ENCODE measurements around the gene RDH14.

The RDH14 gene

DNA sequence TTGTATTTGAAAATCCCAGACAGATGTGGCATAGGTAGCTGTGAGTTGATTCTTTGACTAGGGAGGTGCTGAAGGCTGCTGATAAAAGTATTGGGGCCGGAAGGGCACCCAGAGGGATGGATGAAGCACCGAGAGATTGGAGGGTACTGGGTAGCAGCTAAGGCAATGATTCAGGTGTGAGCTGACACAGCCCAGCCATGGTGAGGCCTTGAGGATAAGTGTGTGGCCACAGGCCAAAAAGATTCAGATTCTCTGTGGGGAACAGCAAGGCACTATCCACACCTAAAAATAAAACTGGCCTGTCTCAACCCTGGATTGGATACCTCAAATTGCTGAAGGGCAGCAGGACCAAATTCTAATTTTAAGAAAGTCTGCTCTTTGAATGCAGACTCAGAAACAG lies 35.2 kb downstream of the RDH14 start:
- H3K4me1 Mint-ChIP-seq, result peaks cover 2% of the 10 kb centered on the region
- no peaks in the 10 kb centered on the region for H3K9me3 Mint-ChIP-seq
- H3K36me3 Mint-ChIP-seq, result no peaks in the 10 kb centered on the region
- ATAC-seq (ENCODE audit: low read depth) (no peak), DNase-seq (ENCODE audit: low spot score in 2 of 2) (no peak)
- no peak overlapping the region for H3K27ac Mint-ChIP-seq
- H3K27me3 Mint-ChIP-seq, result no peaks in the 10 kb centered on the region
- H3K4me3 Mint-ChIP-seq, result no peak overlapping the region

DNA sequence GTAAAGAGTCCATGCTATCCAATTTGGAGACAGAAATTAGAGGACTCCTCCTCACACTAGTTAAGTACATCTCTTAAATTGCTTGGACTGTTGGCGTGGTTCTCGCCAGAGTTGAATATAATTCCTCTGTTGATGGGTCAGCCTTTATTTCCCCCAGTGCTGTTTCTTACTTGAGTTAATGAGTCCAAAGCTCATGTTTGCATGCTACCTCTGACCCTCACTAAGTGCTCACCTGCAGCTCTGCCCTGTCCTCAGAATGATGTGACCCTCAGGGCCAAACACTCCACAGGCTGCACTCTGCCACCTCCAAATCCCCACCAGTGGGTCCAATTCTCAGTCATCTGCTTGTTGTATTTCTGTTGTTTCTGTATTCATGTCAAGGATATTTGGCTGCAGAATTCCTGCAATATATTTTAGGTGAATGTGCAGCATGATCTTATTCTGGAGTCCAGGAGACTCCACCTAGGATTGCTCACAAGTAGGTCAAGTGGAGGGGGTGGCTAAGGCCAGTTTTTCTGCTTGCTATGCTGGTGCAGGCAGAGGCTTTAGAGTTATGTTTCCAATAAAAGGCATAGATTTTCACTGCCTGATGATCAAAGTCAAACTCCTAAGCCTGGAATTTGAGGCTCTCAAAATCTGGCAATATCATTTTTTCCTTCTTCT lies 37.8 kb downstream of the RDH14 start:
- ATAC-seq (ENCODE audit: low read depth) (no peak), DNase-seq (ENCODE audit: low spot score in 2 of 2) (no peak)
- Mint-ChIP-seq H3K9me3 (no peaks in the 10 kb centered on the region), H3K27ac (no peak overlapping the region), H3K27me3 (peaks cover 4% of the 10 kb centered on the region), H3K36me3 (no peaks in the 10 kb centered on the region), H3K4me1 (peaks cover 2% of the 10 kb centered on the region), H3K4me3 (no peak overlapping the region)

GRCh38 chr2:18520451-18521425 lies 39.7 kb downstream of the RDH14 start:
- no peak overlapping the region for H3K4me3 Mint-ChIP-seq
- H3K4me1 Mint-ChIP-seq, result peaks cover 2% of the 10 kb centered on the region
- H3K27me3 Mint-ChIP-seq, result peaks cover 6% of the 10 kb centered on the region
- H3K36me3 Mint-ChIP-seq, result no peaks in the 10 kb centered on the region
- no peaks in the 10 kb centered on the region for H3K9me3 Mint-ChIP-seq
- H3K27ac Mint-ChIP-seq, result no peak overlapping the region
- peak; percentile 66 to 77 for DNase-seq (ENCODE audit: low spot score in 2 of 2)
- ATAC-seq (ENCODE audit: low read depth), result peak; percentile 84

GRCh38 chr2:18519914-18520450 lies 40.5 kb downstream of the RDH14 start:
- no peak for ATAC-seq (ENCODE audit: low read depth)
- H3K9me3 Mint-ChIP-seq, result no peaks in the 10 kb centered on the region

DNA sequence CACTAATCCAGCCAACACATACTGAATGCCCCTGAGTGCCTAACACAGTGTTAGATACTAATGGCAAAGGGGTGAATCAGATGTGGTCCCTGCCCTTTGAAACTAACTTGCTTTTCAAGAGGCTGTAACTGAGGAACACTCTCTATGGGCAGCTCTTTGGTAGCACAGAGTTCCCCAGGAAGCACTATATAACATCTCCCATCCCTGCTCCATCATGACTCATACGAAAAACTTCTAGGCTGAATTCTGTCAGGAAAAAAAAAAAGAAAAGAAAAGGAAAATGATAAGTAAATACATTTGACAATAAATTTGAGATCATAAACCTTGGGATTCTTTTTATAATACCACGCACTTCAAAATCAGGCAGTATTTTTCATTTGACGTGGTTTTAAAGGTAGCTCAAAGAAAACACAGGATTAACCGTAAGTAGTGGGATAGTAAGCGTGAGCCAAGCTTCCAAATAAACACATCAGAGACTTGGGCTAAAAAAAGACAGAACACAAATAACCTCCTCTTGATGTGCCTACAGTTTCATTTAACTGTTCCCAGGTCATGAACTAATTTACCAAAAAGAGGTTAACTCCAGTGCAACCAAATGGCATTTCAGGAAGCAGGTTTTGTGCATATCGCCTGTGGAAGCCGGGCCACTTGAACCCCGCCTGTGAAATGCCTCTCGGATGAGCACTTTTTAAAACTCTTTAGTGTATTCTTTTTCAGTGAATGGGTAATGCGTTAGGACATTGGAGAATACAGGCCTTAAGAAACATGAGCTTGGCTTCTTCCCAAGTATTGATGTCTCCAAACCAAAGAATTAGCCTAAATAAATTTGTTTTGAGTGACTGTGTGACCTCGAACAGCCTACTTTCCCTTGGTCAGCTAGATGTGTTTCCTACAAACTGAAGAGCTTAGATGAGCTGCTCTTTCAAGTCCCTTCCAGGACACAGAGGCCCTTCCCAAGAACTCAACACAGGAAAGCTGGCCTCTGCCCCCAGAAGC lies 42.0 kb downstream of the RDH14 start:
- Mint-ChIP-seq H3K36me3 (no peaks in the 10 kb centered on the region), H3K27ac (no peak overlapping the region), H3K4me3 (no peak overlapping the region), H3K9me3 (no peaks in the 10 kb centered on the region), H3K4me1 (peaks cover 2% of the 10 kb centered on the region), H3K27me3 (peaks cover 8% of the 10 kb centered on the region)
- no peak for ATAC-seq (ENCODE audit: low read depth)
- DNase-seq (ENCODE audit: low spot score in 2 of 2), result no peak

More at GRCh38 chr2:18519914-18520450, 40.5 kb downstream of the RDH14 start:
- Mint-ChIP-seq H3K27me3 (peaks cover 6% of the 10 kb centered on the region), H3K27ac (no peak overlapping the region), H3K36me3 (no peaks in the 10 kb centered on the region), H3K4me3 (no peak overlapping the region), H3K4me1 (peaks cover 2% of the 10 kb centered on the region)
- no peak for DNase-seq (ENCODE audit: low spot score in 2 of 2)

DNA sequence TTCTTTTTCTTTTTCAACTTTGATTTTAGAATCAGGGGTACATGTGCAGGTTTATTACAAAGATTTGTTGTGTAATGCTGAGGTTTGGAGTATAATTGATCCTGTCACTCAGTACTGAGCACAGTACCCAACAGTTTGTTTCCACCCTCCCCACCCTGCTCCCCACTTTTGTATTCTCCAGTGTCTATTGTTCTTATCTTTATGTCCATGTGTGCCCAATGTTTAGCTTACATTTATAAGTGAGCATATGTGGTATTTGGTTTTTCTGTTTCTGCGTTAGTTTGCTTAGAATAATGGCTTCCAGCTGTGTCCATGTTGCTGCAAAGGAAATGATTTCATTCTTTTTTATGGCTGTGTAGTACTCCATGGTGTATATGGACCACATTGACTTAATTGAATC lies 43.1 kb downstream of the RDH14 start:
- peaks cover 2% of the 10 kb centered on the region for H3K4me1 Mint-ChIP-seq
- H3K9me3 Mint-ChIP-seq, result no peaks in the 10 kb centered on the region
- no peak overlapping the region for H3K4me3 Mint-ChIP-seq
- DNase-seq (ENCODE audit: low spot score in 2 of 2) (no peak), ATAC-seq (ENCODE audit: low read depth) (no peak)
- no peak overlapping the region for H3K27ac Mint-ChIP-seq
- no peaks in the 10 kb centered on the region for H3K36me3 Mint-ChIP-seq
- peaks cover 8% of the 10 kb centered on the region for H3K27me3 Mint-ChIP-seq

DNA sequence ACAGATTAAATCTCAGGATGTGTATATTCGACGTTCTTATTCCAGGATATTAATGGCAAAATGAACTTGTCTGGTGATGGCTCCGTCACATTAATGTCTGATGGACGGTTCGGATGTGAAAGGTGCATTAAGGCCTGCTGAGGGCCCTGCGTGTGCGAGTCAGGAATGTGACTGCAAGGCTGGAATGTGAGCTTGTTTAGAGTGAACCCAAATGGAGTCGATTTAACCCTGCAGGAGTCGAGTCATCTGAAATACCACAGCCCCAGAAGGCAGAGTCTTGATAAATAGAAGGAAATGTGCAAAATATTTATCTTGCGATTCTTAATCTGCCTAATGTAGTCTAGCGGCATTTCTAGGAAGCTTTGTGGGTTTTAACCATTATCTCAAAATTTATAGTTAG lies 44.3 kb downstream of the RDH14 start:
- Mint-ChIP-seq H3K4me3 (no peak overlapping the region), H3K27ac (no peak overlapping the region)

GRCh38 chr2:18514526-18515461 lies 45.7 kb downstream of the RDH14 start:
- no peak for DNase-seq (ENCODE audit: low spot score in 2 of 2)
- Mint-ChIP-seq H3K27ac (no peak overlapping the region), H3K36me3 (no peaks in the 10 kb centered on the region), H3K4me1 (no peaks in the 10 kb centered on the region), H3K4me3 (no peak overlapping the region), H3K9me3 (no peaks in the 10 kb centered on the region), H3K27me3 (peaks cover 8% of the 10 kb centered on the region)
- no peak for ATAC-seq (ENCODE audit: low read depth)

More for the DNA sequence above, 44.3 kb downstream of the RDH14 start:
- no peak for ATAC-seq (ENCODE audit: low read depth)
- H3K9me3 Mint-ChIP-seq, result no peaks in the 10 kb centered on the region
- H3K4me1 Mint-ChIP-seq, result peaks cover 2% of the 10 kb centered on the region
- peaks cover 8% of the 10 kb centered on the region for H3K27me3 Mint-ChIP-seq
- DNase-seq (ENCODE audit: low spot score in 2 of 2), result no peak
- H3K36me3 Mint-ChIP-seq, result no peaks in the 10 kb centered on the region

DNA sequence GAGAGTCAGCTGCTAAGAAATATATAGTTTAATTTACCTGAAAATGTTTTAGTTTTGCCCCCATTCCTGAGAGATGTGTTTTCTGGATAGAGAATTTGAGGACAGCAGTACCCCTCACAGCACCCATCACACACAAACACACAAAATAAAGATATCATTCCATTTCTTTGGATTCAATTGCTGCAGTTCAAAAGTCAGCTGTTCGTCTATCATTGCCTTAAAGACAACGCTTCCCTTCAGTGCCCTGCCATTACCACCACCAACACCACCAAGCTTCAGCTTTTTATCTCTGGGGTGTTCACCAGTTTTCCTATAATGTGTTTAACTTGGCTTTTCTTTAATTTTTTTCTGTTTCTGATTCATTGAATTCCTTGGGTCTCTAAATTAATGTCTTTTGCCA lies 49.7 kb downstream of the RDH14 start:
- H3K36me3 Mint-ChIP-seq, result no peaks in the 10 kb centered on the region
- DNase-seq (ENCODE audit: low spot score in 2 of 2), result no peak
- H3K4me3 Mint-ChIP-seq, result no peak overlapping the region
- peaks cover 7% of the 10 kb centered on the region for H3K4me1 Mint-ChIP-seq
- H3K9me3 Mint-ChIP-seq, result no peaks in the 10 kb centered on the region
- H3K27ac Mint-ChIP-seq, result no peak overlapping the region
- no peak for ATAC-seq (ENCODE audit: low read depth)
- peaks cover 4% of the 10 kb centered on the region for H3K27me3 Mint-ChIP-seq

GRCh38 chr2:18506883-18507509 lies 53.5 kb downstream of the RDH14 start:
- DNase-seq (ENCODE audit: low spot score in 2 of 2), result no peak
- peak overlapping the region; percentile 19 for H3K27ac Mint-ChIP-seq
- peaks cover 9% of the 10 kb centered on the region for H3K4me1 Mint-ChIP-seq
- H3K4me3 Mint-ChIP-seq, result peak overlapping the region; percentile 68
- peak; percentile 62 for ATAC-seq (ENCODE audit: low read depth)
- H3K36me3 Mint-ChIP-seq, result no peaks in the 10 kb centered on the region
- no peaks in the 10 kb centered on the region for H3K9me3 Mint-ChIP-seq
- peaks cover 5% of the 10 kb centered on the region for H3K27me3 Mint-ChIP-seq

DNA sequence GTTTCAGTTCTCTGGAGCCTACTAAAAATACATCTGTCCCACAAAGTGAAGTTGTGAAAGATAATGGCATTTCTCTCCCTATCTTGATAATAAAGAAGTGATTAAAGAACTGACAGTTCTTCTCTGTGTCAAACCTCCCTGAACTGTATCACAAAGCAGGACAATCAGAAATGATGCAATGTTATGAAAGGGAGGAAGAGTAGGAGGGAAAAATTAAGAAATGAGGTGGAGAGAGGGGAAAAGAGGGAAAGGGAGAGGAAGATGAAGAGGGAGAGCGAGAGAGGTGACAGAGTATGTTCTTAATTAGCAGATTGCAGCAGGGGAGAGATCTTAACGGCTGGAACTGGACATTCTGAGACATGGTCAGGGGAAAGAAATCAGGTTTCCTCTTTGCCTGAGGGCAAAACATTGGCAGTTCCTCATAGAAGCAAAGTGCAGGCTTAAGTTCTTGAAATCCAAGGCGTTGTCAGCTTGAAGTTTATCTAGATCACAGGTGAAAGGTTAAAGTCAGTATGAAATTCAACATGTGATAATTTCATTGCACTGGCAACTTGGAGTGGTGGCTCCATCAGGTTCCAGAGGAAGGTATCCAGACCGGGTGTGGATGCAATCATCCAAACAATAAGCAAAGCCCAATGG lies 54.6 kb downstream of the RDH14 start:
- ATAC-seq (ENCODE audit: low read depth) (no peak), DNase-seq (ENCODE audit: low spot score in 2 of 2) (no peak)
- H3K4me1 Mint-ChIP-seq, result peaks cover 9% of the 10 kb centered on the region
- no peak overlapping the region for H3K27ac Mint-ChIP-seq
- no peaks in the 10 kb centered on the region for H3K9me3 Mint-ChIP-seq
- no peaks in the 10 kb centered on the region for H3K36me3 Mint-ChIP-seq
- peaks cover 7% of the 10 kb centered on the region for H3K27me3 Mint-ChIP-seq
- H3K4me3 Mint-ChIP-seq, result no peak overlapping the region

All from memory B cell (primary cell).